ENCODE data around the gene UNC13A. TPM values are rescaled to one million over a fixed set of nuclear protein-coding genes. Genes with fewer than 3 reads are reported as not detected.

The UNC13A gene
- total RNA-seq, 1 experiment from 2014 or later = 22.2 TPM

GRCh38 chr19:17686592-17687024 is 1.5 kb downstream of the UNC13A start:
- Histone ChIP-seq H2BK5ac (ENCODE audit: insufficient read length, low read length) (no peak overlapping the region), H3K27me3 (ENCODE audit: insufficient read depth, low read length) (no peaks in the 10 kb centered on the region), H4K20me1 (ENCODE audit: control insufficient read depth, insufficient read depth, insufficient read length) (no peaks in the 10 kb centered on the region), H3K79me1 (ENCODE audit: insufficient read depth, low read depth, low read length, poor library complexity, severe bottlenecking) (no peaks in the 10 kb centered on the region), H3K4me2 (ENCODE audit: insufficient read depth, insufficient read length, low read length) (peak overlapping the region; percentile 84), H3K79me2 (ENCODE audit: insufficient read depth, low read length) (peaks cover 12% of the 10 kb centered on the region), H4K5ac (ENCODE audit: insufficient read length, low read depth, low read length) (no peak overlapping the region), H2AFZ (ENCODE audit: low read length) (no peak overlapping the region), H2BK15ac (ENCODE audit: low read depth, low read length) (no peak overlapping the region), H3K27ac (ENCODE audit: insufficient read length, low read depth, low read length) (no peak overlapping the region), H2BK12ac (ENCODE audit: insufficient read length, low read depth, low read length) (no peak overlapping the region), H3K23ac (ENCODE audit: insufficient read length, low read depth, low read length) (no peak overlapping the region), H2AK5ac (ENCODE audit: insufficient read length, low read length) (no peak overlapping the region), H3K18ac (ENCODE audit: insufficient read length, low read depth, low read length) (peak overlapping the region; percentile 52), H3T11ph (ENCODE audit: low read length) (no peak overlapping the region), H3K14ac (ENCODE audit: insufficient read depth, low read length) (no peak overlapping the region), H3K23me2 (ENCODE audit: insufficient read length, low read depth, low read length, poor library complexity, severe bottlenecking) (peaks cover 19% of the 10 kb centered on the region), H3K4ac (ENCODE audit: low read depth, low read length) (no peak overlapping the region), H2BK120ac (ENCODE audit: low read depth, low read length, poor library complexity, severe bottlenecking) (no peak overlapping the region), H3K56ac (ENCODE audit: insufficient read length, low read depth, low read length) (no peak overlapping the region), H3K9me3 (ENCODE audit: control insufficient read depth, low read depth, low read length) (no peaks in the 10 kb centered on the region), H2BK20ac (ENCODE audit: low read depth, low read length, poor library complexity, severe bottlenecking) (no peak overlapping the region), H4K8ac (replicated peaks; ENCODE audit: insufficient read length, low read depth, low read length) (no peak overlapping the region), H4K91ac (ENCODE audit: insufficient read length, low read depth, low read length) (no peak overlapping the region), H3K4me1 (ENCODE audit: insufficient read depth, low read length) (peaks cover 4% of the 10 kb centered on the region; the same call in 1 of the 2 replicates), H3K9ac (ENCODE audit: extremely low read depth, insufficient read length, low read length) (peak overlapping the region; percentile 48)
- Mint-ChIP-seq H3K36me3 (ENCODE audit: insufficient read depth in 1 of 3, low read depth in 3 of 3) (peaks cover 0 to 5% (median 2%) of the 10 kb centered on the region in 3 experiments; a peak in 3 of 7 replicates), H3K9me3 (no peaks in the 10 kb centered on the region; a peak in 1 of 5 replicates), H3K4me3 (peak overlapping the region; percentile 88 to 100), H3K27ac (peak overlapping the region in 2 of 3 experiments; percentile 64 to 98; a peak in 3 of 7 replicates), H3K4me1 (peaks cover 19 to 26% of the 10 kb centered on the region in 2 experiments), H3K27me3 (ENCODE audit: low read depth) (no peaks in the 10 kb centered on the region; the same call in none of the 2 replicates)
- no peak for TF ChIP-seq CTCF (conservative IDR thresholded peaks at IDR 0.05)
- no CpG with 5 or more reads among the region's 28 CpGs for WGBS (ENCODE audit: extremely low coverage, insufficient read length, low lambda C conversion rate)
- DNase-seq = peak; percentile 87

Data from H9 (cell line).